ENCODE data around the gene HSPB6.
"Not testable (repeated sequence)": the region's sequence is repeated elsewhere in the genome, so short reads cannot be mapped to it uniquely, and the experiment has no call there.

Gene HSPB6

DNA sequence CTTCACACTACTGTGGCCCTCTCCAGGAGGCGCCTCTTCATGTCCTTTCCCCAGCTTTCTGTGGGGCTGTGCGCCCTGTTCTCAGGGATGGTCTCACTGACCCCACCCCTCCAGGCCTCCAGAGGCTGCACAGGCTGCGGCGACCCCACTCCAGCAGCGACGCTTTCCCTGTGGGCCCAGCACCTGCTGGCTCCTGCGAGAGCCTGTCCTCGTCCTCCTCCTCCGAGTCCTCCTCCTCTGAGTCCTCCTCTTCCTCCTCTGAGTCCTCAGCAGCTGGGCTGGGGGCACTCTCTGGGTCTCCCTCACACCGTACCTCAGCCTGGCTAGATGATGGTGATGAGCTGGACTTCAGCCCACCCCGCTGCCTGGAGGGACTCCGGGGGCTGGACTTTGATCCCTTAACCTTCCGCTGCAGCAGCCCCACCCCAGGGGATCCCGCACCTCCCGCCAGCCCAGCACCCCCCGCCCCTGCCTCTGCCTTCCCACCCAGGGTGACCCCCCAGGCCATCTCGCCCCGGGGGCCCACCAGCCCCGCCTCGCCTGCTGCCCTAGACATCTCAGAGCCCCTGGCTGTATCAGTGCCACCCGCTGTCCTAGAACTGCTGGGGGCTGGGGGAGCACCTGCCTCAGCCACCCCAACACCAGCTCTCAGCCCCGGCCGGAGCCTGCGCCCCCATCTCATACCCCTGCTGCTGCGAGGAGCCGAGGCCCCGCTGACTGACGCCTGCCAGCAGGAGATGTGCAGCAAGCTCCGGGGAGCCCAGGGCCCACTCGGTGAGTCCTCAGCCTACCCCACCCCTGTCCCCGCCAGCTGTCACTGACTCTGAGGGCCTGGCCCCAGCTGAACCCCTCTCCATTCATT lies 29.7 kb upstream of the HSPB6 start:
- DNase-seq (ENCODE audit: low read depth in 1 of 2, low spot score in 1 of 2), result no peak

- no peak for DNase-seq (ENCODE audit: low read depth in 1 of 2, low spot score in 1 of 2)
These were observed 28.5 kb upstream of the HSPB6 start for GRCh38 chr19:35785339-35785627.

GRCh38 chr19:35784503-35785338 lies 27.9 kb upstream of the HSPB6 start:
- no peak for DNase-seq (ENCODE audit: low read depth in 1 of 2, low spot score in 1 of 2)

- DNase-seq (ENCODE audit: low read depth in 1 of 2, low spot score in 1 of 2), result no peak
These were observed 26.9 kb upstream of the HSPB6 start for GRCh38 chr19:35783469-35784434.

DNA sequence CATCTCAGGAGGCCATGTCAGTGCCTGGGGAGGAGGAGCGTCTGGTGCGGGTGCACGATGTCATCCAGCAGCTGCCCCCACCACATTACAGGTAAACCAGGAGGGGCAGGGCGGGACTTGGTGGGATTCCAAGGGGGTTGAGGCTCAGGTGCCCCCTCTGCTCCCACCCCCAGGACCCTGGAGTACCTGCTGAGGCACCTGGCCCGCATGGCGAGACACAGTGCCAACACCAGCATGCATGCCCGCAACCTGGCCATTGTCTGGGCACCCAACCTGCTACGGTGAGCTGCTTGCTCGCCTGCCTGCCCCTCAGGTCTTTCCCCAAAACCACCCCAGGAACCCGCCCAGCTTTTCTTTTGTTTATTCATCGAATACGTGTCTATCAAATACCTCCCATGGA lies 25.8 kb upstream of the HSPB6 start:
- DNase-seq (ENCODE audit: low read depth in 1 of 2, low spot score in 1 of 2), result no peak

DNA sequence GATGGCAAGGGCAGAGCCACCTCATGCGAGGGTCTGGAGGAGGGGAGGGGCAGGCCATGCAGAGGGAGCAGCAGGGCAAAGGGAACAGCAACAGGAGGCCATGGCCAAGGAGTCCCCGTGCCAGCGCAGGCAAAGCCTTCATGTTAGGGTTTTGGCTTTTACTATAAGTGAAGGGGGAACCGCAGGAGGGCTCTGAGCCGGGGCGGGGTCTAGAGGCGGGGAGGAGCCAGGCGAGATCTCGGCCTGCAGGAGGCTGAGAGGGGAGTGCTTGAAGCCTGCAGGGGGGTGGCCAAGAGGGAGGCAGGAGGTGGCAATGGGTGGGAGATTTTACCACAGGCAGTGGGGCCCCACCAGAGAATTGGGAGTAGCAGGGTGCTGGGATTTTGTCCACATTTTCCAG lies 24.8 kb upstream of the HSPB6 start:
- no peak for DNase-seq (ENCODE audit: low read depth in 1 of 2, low spot score in 1 of 2)

GRCh38 chr19:35780717-35781116 lies 23.9 kb upstream of the HSPB6 start:
- no peak for DNase-seq (ENCODE audit: low read depth in 1 of 2, low spot score in 1 of 2)

- no peak for DNase-seq (ENCODE audit: low read depth in 1 of 2, low spot score in 1 of 2)
These were observed 23.2 kb upstream of the HSPB6 start for GRCh38 chr19:35780058-35780457.

DNA sequence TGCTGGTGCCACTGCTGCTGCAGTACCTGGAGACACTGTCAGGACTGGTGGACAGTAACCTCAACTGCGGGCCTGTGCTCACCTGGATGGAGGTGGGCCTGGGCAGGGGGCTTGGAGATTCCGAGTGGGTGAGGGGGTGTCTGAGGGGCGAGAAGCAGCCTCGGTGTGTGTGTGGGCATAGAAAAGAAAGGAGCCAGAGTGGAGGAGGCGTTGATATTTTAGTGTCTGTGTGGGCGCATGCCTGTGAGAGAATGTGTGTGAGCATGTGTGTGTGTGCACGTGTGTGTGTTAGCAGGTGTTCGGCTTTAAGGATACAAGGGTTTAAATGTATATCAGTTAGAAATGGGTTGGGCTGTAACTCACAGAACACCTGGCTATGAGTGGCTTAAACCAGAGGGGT lies 22.2 kb upstream of the HSPB6 start:
- no peak for DNase-seq (ENCODE audit: low read depth in 1 of 2, low spot score in 1 of 2)

DNA sequence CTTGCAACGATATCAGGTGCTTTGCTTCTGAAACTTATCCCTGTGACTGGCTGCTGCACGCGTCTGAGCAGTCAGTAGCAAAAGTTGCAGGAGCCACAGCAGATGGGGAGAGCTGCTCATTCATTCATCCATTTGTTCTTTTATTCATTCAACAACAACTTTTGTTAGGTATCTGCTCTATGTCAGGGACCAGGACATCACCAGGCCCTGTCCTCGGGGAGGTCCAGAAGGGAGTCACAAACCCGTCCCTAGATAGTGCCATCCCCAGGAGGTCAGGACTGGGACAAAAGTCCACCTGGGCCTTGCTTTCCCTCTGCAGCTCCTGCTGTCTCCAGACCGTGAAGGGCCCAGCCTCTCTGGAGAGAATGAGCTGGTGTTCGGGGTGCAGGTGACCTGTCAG lies 21.1 kb upstream of the HSPB6 start:
- no peak for DNase-seq (ENCODE audit: low read depth in 1 of 2, low spot score in 1 of 2)

- DNase-seq (ENCODE audit: low read depth in 1 of 2, low spot score in 1 of 2), result no peak
These were observed 20.4 kb upstream of the HSPB6 start for GRCh38 chr19:35777086-35777841.

DNA sequence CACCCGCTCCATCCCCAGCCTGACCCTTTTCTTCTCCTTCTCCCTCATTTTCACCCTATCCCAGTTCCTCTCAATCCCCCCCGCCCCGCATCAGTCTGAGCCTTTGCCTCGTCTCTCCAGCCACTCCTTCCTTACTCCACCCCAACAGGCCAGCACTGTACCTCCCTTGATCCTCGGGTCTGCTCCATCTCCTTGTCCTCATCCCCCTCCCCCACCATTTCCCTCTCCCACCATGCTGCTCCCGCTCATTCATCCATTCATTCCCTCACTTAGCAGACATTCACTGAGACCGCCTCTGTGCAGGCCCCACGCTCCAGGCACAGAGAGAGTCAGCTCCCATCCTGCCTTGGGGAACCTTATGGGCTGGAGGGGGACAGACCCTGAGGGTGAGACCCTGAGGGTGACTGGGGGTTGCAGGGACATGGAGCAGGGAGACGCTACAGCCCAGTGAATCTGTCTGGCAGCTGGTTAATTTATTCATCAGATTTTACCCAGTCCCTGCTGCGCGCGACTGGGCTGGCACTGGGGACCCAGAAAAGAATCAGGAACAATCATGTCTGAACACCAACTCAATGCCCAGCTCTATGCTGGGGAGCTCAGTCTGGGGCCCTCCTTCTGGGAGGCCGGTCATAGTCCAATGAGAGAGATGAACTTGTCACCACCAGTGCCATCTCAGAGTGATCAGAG lies 19.4 kb upstream of the HSPB6 start:
- DNase-seq (ENCODE audit: low read depth in 1 of 2, low spot score in 1 of 2), result no peak

DNA sequence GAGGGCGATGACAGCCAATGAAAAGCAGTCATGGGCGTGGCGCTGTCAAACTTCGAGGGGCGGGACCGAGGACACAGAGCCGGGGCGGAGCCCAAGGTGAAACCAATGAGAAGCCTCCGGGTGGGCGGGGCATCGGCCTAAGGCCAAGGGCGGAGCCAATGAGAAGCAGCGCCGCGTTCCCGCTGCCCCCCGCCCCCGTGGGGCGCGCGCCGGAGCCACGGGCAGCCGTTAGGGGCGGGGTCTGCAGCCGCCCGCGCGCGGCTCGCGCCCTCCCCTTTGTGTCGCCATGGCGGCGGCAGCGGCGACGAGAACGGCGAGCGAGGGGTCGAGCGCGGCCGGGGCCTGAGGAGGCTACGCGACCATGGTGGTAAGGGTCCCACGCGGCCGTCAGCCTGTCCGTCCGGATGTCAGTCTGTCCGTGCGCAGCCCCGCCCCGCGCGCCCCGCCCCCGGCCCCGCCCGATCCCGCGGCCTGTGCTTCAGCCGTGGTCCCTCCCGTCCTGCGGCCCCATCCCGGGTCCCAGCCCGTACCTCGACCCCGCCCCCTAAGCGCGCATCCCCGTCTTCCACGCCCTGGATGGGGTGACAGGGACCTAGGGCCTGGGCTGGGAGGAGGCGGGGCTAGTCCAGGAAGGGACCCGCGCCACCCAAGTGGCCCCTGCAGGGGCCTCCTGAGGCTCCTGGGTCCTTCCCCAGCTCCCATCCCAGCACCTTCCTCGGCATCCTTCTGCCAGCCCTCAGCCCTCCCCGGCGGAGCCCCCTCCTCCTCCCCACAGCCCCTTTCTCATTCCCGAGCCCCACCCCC lies 18.7 kb upstream of the HSPB6 start, which contains the start of gene ARHGAP33:
Gene ARHGAP33, plus strand, starts transcription at position 267 of the 804 bp plus-strand sequence. Its CDS starts 95 bp downstream, at position 362.
- DNase-seq (ENCODE audit: low read depth in 1 of 2, low spot score in 1 of 2), result peak; percentile 95 to 99

DNA sequence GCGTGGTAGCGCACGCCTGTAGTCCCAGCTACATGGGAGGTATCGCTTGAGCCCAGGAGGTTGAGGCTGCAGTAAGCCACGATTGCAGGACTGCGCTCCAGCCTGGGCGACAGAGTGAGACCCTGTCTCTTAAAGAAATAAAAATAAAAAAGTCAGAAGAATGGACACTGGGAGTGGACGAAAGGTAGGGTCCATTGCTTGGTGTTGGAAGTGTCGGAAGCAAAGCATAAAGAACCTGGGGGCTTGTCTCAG lies 18.1 kb upstream of the HSPB6 start:
- DNase-seq (ENCODE audit: low read depth in 1 of 2, low spot score in 1 of 2), result no peak

- DNase-seq (ENCODE audit: low read depth in 1 of 2, low spot score in 1 of 2), result no peak
These were observed 17.6 kb upstream of the HSPB6 start for GRCh38 chr19:35774274-35775045.

DNA sequence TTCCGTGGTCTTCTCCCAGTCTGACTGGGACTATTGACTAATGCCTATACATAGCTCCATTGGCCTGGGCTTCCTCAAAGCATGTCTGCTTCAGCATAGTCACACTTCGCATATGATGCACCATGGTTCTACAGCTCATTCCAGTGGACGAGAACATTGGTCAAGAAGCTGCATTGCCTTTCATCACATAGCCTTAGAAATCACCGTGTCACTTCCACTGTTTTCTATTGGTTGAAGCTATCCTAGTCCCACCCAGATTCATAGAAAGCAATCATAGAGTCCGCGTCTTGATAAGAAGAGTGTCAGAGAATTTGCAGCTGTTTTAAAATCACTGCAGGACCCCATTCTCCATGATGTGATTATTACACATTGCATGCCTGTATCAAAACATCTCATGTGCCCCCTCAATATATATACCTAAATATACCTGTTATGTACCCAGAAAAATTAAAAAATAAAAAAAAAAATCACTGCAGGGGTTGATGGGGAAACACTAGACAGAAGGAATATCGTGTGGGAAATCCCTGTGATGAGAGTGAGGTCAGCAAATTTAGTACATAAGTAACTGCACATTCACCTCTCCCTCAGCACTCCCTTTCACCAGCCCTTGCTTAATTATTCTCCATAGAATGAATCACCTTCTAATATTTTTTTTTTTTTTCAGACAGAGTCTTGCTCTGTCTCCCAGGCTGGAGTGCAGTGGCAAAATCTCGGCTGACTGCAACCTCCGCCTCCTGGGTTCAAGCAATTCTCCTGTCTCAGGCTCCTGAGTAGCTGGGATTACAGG lies 16.4 kb upstream of the HSPB6 start:
- DNase-seq (ENCODE audit: low read depth in 1 of 2, low spot score in 1 of 2), result no peak

- DNase-seq (ENCODE audit: low read depth in 1 of 2, low spot score in 1 of 2), result not testable (repeated sequence)
These were observed 15.5 kb upstream of the HSPB6 start for GRCh38 chr19:35772362-35772761.

GRCh38 chr19:35768082-35768421 lies 11.2 kb upstream of the HSPB6 start:
- no peak for DNase-seq (ENCODE audit: low read depth in 1 of 2, low spot score in 1 of 2)
